ENCODE results near the gene POMT1.
"Not testable (repeated sequence)": the region's sequence is repeated elsewhere in the genome, so short reads cannot be mapped to it uniquely, and the experiment has no call there.

POMT1 gene

DNA sequence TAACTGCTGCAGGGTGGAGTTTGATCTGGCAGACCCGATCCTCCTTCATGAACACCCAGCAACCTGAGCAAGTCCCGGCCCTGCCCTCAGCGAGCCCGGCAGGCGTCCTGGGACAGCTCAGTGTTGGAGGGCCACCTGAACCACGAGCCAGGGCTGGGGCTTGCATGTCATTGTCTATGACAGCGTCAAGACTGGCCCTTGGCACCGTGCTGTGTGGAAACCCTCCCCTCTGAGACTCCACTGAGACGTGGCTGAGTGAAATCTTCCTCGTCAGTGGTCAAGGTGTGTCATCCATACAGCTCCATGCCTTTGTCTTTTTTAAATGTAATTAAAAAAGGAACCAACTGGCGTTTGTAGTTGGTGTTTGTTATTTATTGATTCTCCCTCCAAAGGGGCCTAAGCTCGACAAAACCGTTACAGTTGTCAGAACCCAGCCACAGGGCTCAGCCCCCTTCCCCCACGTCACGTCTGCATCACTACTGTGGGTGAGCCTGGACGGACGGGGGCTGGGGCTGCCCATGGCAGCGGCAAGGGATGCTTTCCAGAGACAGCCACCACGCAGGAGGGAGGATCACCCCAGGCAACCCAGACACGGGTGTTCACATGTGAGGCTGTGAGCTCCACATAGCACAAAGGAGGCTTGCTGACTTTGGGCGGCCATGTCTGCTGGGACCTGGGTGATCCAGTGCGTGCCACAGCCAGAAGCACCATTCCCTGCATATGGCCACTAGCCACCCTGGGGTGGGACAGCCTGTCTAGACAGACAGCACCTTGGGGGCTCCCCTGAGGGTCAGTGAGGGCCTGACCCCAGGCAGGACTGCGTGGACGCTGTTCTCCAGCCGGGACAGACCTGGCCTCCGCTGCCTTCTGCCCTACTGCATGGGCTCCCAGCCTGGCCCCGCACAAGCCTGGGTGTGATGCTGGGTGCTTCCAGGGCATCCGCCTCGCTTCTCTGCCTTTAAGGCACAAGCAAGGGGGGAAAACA, 21.0 kb downstream of the POMT1 start:
- DNase-seq (ENCODE audit: low read depth in 2 of 2): no peak

DNA sequence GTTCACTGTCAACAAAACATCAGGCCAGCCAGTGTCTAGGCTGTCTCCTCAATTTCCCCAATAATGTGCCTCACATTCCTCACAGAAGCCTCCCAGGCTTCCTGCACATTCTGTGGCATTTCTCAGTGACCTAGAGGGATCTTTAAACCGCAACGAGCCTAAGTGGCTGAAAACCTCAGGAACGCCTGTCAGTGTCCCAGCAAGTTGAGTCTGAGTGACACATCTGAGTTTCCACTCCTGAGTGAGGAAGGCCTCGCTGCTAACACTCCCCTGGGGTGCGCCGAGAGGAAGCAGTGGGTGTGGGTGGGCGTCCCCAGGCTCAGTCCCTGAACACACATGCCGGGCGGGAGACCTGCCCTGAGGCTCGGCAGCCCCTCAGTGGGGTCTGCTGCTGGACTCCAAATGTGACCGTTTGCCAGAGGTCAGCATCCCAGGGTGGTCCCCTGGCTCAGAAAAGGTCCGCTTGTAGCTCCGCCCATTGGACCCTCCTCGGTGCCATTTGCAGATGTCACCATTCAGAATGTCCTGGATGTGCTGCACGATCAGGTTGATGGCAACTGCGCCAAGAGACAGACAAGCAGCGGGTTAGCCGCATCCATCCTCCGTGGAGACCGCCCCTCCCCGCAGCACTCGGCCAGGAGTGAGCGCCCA, 22.1 kb downstream of the POMT1 start:
- DNase-seq (ENCODE audit: low read depth in 2 of 2): no peak

DNA sequence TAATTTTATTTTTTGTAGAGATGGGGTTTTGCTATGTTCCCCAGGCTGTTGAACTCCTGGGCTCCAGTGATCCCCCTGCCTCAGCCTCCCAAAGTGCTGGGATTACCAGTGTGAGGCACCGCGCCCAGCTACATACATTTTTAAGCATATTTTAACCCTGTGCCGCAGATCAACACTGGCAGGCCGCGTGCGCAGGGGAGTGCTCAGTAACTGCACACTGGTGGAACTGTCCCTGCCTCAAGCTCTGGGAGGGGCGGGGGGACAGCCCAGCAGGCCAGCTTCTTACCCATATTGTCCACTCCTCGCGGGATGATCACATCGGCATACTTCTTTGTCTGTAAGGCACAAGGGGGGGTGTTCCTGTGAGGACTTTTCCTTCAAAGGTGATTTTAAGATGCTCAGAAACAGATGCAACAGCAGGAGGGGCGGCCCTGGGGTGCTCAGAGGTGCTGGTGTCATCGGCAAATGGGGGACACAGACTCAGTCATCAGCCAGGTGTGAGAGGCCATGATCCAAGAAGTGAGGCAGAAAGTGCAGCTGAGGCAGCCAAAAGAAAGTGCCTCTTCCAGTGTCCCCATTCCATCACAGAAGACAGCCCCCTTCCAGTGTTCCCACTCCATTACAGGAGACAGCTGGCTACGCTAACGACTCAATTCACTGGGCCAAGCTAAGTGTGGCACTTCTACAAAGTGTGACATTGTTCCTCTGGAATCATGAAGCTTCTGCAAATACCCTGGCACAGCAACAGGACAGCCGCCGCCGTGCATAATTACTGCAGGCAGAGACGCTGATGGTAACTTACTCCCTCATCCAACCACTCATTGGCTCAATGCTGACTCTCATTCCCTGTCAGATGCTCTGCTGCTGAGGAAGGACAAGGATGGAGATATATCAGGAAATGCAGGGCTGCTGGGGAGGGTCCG, 23.2 kb downstream of the POMT1 start:
- no peak for DNase-seq (ENCODE audit: low read depth in 2 of 2)

DNA sequence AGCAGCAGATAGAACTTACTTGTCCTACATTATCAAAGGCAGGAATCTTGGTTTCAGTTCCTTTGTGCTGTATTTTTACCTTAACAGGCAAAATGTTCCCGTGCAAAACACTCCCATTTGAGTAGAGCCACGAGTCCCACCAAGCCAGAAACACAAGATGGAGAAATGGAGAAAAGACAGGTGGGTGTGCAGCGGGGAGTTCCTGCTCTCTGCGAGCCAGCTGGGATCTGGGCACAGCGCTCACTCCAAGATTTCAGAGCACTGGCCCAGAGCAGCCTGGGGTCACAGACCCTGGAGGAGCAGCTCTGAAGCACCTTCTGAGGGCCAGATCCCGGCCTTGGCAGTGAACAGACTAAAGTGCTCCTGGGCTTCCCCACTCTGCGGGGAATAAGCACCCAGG, 25.5 kb downstream of the POMT1 start:
- no peak for DNase-seq (ENCODE audit: low read depth in 2 of 2)

DNA sequence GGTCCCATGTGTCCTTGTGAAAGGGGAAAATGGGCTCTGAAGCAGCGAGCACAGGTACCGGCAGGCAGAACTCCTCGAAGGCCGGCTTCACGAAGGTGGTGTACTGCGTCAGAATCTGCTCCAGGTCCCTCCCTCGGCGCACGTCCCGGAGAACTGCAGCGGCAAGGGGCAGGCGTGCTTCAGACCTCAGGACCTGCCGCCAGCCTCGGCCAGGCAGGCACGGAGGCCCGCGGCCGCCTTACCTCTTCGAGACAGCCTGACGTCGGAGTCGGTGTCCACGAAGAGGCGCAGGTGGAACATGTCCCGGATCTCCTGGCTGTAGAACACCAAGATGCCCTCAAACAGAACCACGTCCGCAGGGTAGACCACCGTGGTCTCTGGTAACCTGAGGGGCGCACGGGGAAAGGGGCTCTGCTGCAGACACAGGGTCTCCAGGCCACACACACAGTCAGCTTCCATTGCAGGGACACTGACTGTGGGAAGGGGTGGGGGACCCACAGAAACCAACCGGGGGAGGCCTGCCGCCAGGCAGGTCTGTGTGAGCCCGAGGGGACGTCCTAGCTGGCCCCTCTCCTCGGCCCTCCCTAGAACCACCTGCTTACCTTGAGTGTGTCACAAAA, 26.3 kb downstream of the POMT1 start:
- DNase-seq (ENCODE audit: low read depth in 2 of 2): no peak

DNA sequence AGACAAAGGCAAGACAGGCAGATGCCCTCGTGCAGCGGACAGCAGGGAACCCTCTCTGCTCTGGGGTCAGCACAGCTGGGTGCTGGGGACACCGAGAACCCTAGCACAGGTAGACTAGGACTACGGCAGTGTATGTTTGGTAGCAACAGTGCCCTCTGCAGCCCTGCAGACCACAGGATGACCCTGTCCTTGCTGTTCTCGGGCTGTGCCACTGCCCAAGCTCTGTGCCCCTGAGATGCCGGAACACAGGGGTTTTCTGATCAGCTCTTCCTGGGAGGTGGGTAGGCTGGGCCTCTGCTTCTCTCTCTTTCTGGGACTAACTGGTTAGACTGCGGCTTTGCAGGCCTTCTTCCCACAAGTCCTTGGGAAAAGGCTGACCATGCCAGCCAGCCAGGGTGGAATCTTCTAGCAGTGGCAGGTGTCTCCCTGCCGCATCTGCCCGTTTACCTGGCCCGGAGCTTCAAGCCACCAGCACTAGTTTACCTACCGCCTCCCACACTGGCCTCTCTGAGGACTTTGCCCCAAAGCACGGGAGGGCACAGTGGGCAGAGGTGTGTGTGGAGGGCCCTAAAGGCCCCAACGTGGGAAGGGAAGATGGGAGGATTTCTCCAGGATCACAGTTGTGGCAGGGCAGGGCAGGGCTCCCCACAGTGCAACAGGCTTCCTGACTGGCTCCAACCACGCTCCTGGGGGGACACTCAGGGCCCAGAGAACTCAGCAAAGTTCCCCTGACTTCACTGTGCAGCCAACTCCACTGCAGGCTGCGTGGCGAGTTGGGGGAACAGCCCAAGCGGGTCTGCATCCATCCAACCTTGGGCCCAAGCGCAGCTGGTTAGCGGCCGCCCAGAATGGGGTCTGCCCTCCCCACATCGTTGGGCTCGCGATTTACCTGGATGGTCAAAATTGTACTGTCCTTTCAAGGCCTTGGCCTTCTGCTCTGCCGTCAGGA, 27.2 kb downstream of the POMT1 start:
- no peak for DNase-seq (ENCODE audit: low read depth in 2 of 2)

DNA sequence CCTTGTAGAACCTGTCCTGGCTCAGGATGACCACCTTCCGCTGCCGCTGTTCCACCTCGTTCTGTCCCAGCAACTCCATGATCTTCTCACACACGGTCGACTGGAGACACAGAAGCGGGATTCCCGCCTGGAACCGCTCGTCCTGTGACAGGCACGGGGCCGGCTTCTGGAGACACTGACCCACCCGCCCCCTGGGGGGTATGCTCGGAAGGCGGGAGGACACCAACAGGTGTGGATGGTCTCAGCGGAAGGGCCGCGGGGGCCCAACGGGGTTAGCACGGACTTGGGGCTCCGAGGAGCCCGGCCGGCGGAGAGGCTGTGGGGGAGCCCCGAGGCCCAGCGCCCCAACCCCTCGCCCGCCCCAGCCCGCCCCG, 27.8 kb downstream of the POMT1 start:
- no peak for DNase-seq (ENCODE audit: low read depth in 2 of 2)

DNA sequence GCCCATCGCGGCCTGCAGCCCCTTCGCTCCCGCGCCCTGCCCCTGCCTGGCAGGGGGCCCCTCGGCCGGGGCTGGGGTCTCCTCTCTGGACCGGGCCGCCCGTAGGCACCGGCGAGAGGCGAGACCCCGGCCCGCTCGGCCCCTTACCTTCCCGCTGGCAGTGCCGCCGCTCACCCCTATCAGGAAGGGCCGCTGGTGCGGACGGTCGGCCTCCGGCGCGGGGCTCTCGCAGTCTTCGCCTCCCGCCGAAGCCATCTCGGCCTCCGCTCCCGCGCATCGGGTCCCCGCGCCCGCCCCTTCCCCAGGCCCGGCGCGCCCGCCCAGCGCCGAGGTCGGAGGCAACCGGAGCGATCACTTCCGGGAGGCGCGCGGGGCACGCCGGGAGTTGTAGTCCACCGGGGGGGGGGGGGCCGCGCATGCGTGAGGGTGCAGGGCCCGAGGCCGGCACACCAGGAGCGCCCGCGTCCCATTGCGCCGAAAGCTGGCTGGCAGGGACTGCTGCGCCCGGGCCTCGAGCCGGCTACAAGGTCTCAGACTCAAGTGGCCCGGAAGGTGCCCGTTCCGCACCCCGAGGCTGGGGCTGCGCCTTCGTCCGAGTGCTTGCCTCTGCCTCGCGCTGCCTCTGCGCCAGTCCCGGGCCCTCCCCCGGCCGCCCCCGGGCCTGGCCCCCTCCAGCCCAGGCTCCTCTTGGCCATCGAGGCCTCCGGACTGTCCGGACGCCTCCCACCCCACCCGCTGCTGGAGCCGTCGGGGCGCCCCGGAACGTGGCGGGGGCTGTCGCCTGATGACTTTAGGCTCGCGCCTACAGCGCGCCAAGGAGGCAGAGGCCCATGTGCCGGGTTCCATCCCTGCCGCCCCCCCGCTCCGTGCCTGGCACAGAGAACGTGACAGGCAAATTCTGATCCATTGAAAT, 28.5 kb downstream of the POMT1 start, which contains the start of gene UCK1:
TSS of gene UCK1 (minus strand) at position 344 of the 913 bp plus-strand sequence. CDS start at position 255, 89 bp downstream.
- peak; percentile 60 for DNase-seq (ENCODE audit: low read depth in 2 of 2)

DNA sequence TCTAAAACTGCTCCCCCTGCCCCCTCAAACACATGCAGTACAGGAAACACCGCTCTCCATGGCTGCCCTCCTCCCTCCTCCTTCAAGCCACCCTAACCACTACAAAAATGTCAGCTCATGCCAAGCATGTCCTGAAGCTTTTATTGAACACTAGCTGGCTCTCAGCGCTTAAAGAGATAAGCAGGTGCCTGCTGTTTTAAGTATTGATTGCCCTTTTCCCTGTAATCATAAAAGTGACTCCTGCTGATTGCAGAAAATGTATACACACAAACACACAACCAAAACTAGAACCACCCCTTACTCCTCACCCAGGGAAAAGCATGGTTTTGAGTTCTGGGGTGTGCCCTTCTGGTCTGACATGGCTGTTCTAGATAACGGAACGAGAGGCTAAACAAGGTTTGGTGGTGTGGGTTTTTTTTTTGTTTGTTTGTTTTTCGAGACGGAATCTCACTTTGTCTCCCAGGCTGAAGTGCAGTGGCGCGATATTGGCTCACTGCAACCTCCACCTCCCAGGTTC, 32.1 kb downstream of the POMT1 start:
- no peak for DNase-seq (ENCODE audit: low read depth in 2 of 2)

DNA sequence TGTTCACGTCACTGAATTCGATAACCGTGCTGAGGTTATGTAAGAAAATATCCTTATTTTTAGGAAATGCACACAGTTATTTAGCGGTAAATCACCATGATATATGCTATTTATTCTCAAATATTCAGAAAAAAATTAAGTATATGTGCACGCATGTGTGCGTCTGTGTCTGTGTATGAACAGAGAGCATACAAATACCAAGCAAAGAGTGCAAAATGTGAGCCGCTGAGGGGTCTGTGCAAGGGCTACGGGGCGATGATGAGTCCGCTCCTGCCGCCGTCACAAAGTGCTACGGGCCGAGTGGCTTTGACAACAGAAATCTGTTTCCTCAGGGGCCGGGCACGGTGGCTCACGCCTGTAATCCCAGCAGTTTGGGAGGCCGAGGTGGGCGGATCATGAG, 35.2 kb downstream of the POMT1 start:
- no peak for DNase-seq (ENCODE audit: low read depth in 2 of 2)

DNA sequence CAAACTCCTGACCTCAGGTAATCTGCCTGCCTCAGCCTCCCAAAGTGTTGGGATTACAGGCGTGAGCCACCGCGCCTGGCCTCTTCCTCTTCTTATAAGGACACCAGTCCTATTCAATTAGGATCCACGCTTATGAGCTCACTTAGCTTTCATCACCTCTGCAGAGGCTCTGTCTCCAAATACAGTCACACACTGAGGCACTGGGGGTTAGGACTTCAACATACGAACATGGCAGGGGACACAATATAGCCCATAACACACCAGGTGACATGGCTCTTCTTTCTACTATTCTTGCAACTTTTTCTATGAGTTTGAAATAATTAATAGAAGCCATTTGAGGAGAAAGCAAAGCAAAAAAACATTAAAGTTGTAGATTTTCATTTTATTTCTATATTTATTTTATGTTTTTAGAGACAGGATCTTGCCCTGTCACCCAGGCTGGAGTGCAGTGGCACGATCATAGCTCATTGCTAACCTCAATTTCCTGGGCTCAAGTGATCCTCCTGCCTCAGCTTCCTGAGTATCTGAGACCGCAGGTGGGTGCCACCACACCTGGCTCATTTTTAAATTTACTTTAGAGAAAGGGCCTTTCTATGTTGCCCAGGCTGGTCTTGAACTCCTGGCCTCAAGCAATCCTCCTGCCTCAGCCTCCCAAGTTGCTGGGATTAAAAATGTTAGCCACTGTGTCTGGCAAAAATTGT, 36.7 kb downstream of the POMT1 start:
- no peak for DNase-seq (ENCODE audit: low read depth in 2 of 2)

DNA sequence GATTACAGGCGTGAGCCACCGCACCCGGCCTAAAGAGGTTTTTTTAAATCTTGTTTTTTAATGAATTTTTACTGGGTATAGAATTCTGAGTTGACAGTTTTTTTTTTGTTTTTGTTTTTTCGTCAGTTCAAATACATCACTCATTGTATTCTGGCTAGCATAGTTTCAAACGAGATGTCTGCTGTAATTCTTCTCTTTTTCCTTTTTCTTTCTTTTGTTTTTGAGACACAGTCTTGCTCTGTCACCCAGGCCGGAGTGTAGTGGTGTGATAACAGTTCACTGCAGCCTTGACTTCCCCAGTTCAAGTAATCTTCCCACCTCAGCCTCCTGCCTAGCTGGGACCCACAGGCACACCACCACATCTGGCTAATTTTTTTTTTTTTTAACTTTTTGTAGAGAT, 40.4 kb downstream of the POMT1 start:
- no peak for DNase-seq (ENCODE audit: low read depth in 2 of 2)

DNA sequence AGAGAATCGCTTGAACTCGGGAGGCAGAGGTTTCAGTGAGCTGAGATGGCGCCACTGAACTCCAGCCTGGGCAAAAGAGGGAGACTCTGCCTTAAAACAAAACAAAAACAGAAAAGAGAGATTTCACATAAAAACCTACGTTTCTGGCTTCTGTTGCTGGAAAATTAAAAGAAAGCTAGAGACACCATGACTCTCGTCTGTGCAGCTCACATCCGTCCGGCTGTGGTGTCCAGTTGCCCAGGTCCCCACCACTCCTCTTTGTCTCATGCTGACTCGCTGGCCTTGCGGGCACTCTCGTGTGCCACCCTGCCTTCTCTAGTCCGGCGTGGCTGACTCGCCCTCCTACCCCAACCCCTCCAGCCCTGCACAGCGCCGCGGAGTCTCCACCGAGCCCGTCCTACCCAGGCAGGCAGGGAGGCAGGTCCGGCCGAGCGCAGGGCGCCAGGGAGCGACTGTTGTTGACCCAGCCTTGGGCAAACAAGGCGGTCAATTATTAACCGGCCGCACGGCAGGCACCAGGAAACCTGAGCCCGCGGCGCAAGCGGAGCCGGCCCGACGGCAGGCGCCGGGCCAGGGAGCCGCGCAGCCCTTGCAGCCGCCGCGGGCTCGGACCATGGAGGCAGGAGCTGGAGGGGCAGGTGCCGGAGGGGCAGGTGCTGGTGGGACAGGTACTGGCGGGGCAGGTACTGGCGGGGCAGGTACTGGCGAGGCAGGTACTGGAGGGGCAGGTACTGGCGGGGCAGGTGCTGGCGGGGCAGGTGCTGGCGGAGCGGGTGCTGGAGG, 42.5 kb downstream of the POMT1 start, which contains the start of gene PRRT1B:
TSS of gene PRRT1B (plus strand) at position 521 of the 783 bp plus-strand sequence. CDS start at position 614, 93 bp downstream.
- no peak for DNase-seq (ENCODE audit: low read depth in 2 of 2)

DNA sequence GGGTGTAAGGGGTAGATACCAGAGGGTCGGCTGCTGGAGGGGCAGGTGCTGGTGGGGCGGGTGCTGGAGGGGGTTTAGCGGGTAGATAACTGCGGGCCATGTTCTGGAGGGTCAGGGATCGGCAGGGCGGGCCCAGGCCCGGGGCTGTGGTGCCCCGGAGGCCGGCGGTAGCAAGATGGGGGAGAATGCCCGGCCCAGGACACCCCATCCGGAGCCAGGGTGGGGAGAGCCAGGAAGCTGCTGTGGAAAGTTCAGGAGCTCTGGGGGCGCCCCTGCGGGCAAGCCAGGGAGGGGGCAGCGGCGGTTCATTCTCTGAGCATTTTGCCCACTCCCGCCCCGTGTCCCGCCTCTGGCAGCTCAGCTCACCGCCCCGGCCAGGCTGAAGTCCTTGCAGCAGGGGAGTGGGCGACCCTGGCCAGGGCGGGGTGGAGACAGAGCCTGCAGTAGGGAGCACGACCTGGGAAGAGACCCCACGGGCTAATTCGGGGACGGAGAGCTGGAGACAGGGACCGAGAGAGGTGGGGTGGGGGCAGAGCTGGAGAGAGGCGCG, 43.1 kb downstream of the POMT1 start:
- DNase-seq (ENCODE audit: low read depth in 2 of 2): no peak

DNA sequence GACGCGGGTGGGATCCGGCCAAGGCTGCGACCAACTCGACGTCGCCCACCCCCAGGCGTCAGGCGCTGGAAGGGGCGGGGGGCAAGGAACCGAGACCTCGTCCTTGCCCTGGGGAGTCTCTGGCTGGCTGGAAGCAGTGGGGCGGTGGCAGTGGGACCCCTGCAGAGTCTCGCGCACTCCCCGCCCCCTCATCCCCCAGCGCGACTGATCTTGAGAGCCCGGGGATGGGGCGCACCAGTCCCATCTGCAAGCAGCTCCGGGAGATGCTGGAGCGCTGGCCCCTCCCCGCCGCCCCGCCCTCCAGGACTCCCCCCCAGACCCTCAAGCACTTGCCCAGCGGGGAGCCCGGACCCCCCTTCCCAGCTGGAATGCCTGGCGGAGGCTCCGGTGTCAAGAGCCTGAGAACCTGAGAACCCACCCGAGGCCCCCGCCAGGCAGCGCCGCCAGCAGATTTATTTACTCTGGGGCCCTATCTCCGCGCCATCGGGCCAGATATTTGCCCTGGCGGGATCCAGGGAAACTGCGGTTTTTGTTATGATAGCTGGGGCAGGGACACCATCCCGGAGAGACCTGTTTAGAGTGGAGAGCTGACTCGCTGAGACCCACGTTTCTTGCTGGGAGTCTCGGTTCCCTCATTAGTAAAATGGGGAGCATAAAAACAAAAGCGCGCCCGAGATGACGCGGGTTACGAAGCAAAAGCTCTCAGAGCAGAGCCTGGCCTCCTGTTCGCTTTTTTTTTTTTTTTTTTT, 43.8 kb downstream of the POMT1 start:
- DNase-seq (ENCODE audit: low read depth in 2 of 2): no peak

DNA sequence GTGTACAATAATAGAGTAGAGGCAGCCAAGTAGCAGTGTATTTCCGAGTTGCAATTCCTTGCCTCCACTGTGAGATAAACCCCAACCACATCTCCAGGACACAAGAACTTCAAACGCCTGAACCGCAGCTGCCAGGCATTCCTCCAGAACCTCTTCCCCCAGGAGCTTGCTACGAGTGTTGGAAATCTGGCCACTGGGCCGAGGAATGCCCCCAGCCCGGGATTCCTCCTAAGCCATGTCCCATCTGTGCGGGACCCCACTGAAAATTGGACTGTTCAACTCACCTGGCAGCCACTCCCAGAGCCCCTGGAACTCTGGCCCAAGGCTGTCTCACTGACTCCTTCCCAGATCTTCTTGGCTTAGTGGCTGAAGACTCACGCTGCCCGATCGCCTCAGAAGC, 46.5 kb downstream of the POMT1 start:
- DNase-seq (ENCODE audit: low read depth in 2 of 2): not testable (repeated sequence)

All from stimulated activated CD4-positive, alpha-beta T cell treated with anti-CD3 and anti-CD28 coated beads, Interleukin-15, amount 100 ng/mL, for 48 hours (primary cell).